CD4-positive, alpha-beta T cell treated with Interleukin-4 for 4 hours (primary cell): Measurements from ENCODE around the gene FAM3D.
A peak's percentile ranks its signal among the peaks of the same experiment; 100 is the strongest.

Source experiments
- DNase-seq: peaks from one replicate; pipeline ENCODE4 v3.0.0-alpha.2; 2020

Gene FAM3D

DNA sequence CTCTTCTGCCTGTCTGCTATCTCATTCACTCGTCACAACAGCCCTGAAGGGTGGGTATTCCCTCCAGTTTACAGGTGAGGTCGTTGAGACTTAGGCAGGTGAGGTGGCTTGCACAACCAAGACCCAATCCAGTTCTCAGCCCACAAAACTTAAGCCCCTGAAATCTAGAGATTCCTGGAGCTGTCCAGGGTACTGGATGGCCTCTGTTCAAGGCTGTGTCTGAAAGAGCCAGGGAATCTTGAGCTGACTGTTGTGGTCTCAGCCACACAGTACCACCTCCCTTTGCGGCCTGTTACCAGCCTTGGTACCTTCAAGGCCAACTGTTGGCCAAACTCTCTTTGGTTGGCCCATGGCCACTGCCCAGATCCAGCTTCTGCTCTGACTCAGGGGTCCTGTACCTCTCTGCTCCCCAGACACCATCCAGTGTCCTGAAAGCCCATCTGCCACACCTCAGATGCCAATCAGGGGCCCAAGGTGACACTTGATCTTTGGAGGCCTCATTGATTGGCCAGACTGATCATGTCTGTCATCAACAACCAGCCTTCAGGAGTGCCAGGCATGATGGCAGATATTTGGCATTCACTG, 78.5 kb downstream of the FAM3D start:
- DNase-seq, result no peak

DNA sequence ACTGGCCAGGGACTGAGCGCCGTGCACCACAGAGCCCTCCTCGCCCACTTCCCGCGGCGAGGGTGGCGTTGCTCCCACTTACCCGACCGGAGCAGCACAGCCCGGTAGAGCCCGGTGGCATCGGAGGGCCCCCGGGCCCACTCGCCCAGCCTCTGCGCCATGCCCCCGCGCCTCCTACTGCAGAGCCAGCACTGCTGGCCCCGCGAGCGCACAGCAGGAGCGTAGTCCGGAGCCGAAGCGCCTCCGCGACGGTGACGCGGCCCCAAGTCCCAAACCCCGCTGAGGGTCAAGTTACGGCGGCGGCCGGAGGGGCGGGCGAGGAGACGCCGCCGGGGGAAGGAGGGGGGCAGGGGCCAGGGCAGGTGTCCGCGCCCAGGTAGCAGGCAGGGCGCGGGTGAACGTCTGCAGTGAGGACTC, 79.8 kb downstream of the FAM3D start:
- no peak for DNase-seq

DNA sequence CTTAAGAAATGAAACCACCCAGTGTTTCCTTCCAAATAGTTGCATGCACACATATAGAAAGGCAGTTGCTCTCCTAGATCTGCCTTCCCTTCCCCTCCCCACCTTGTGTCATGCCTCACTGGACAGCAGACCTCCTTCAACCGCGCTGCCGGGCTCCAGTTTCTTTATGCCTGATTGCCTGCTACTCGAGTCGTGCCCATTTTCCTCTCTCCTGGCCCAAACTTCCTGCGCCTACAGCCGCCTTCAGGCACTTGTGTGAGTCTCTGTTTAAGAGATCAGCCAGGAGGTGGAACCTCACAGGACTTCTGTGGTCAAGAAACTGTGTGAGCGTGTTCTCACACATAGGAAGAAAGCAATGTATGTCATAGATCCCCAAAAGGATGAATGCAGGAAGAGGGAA, 80.6 kb downstream of the FAM3D start:
- no peak for DNase-seq

DNA sequence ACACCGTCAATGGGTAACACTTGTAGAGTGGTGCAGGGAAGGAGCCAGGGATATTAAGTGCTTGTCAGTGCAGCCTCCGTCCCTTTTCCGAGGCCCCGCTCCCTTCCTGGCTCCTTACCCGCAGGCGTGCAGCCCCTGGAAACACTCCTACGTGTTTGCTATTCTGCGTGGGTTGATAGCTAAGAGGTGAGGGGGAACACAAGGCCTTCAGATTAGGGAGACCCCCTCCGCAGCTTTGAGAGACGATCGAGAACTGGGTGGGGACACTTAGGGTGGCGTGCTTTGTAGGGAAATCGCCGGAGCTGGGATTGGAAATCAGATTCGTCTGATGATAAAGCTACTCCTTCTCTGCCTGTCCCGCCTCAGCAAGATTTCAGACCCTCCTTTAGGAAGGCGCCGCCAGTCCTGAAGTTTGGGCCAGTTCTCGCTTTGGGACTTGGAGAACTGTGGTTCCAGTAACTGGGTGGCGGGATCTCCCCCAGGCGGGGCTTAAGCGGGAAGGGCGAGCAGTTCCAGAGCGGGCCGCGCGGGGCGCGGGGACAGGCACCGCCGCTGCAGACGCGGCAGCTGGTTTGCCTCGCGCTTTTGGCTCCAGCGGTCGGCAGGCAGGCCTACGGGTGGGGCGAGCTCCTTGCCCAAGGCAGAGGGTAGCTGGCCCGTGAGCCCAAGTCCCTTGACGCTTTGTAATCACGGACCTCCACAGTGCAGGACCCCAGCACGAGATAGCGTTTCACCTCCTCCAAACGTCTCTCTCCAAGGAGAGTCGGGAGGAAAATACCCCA, 81.4 kb downstream of the FAM3D start:
- peak; percentile 38 for DNase-seq

DNA sequence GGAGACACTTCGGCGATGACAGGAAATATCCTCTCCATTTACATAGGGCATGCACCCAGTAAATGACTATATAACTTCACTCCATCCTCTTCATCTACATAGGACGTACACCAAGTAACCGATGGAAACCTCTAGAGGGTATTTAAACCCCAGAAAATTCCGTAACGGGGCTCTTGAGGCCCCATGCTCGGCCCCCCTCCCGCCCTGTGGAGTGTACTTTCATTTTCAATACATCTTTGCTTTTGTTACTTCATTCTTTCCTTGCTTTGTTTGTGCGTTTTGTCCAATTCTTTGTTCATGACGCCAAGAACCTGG, 81.9 kb downstream of the FAM3D start:
- DNase-seq, result no peak
